NCI-H2196 treated with DMSO at 0.1 percent for 48 hours (cell line): Measurements from ENCODE around the gene ZNF622.

Experiments
- DNase-seq: peaks from one replicate; lab custom pipeline; 2025; ENCODE audit not compliant: unreplicated experiment; lab: John Stamatoyannopoulos, UW

The ZNF622 gene

GRCh38 chr5:16465544-16466432, at the start of gene ZNF622:
TSS of gene ZNF622 (minus strand) at chr5:16465800. CDS start at chr5:16465665, 135 bp downstream.
- peak; percentile 65 for DNase-seq

GRCh38 chr5:16510098-16510497, 44.5 kb upstream of the ZNF622 start:
- no peak for DNase-seq

- no peak for DNase-seq
Observed at GRCh38 chr5:16508730-16509531, 43.3 kb upstream of the ZNF622 start.

- no peak for DNase-seq
Observed at GRCh38 chr5:16507716-16508115, 42.1 kb upstream of the ZNF622 start.

GRCh38 chr5:16505904-16506303, 40.3 kb upstream of the ZNF622 start:
- DNase-seq = no peak

- no peak for DNase-seq
Observed at GRCh38 chr5:16505140-16505891, 39.7 kb upstream of the ZNF622 start.

- no peak for DNase-seq
Observed at GRCh38 chr5:16504571-16504970, 39.0 kb upstream of the ZNF622 start.

- DNase-seq = no peak
Observed at GRCh38 chr5:16502866-16503265, 37.3 kb upstream of the ZNF622 start.

- DNase-seq = no peak
Observed at GRCh38 chr5:16500024-16500423, 34.4 kb upstream of the ZNF622 start.

- no peak for DNase-seq
Observed at GRCh38 chr5:16497546-16497945, 31.9 kb upstream of the ZNF622 start.

GRCh38 chr5:16493261-16493660, 27.7 kb upstream of the ZNF622 start:
- DNase-seq = no peak

GRCh38 chr5:16492398-16493140, 27.0 kb upstream of the ZNF622 start:
- DNase-seq = no peak

GRCh38 chr5:16490911-16491310, 25.3 kb upstream of the ZNF622 start:
- no peak for DNase-seq

- DNase-seq = no peak
Observed at GRCh38 chr5:16489322-16489791, 23.8 kb upstream of the ZNF622 start.

GRCh38 chr5:16487456-16487855, 21.9 kb upstream of the ZNF622 start:
- DNase-seq = no peak

- no peak for DNase-seq
Observed at GRCh38 chr5:16486711-16487111, 21.1 kb upstream of the ZNF622 start.

GRCh38 chr5:16485656-16486055, 20.1 kb upstream of the ZNF622 start:
- DNase-seq = no peak

GRCh38 chr5:16484081-16484480, 18.5 kb upstream of the ZNF622 start:
- DNase-seq = no peak

- DNase-seq = no peak
Observed at GRCh38 chr5:16483361-16483760, 17.8 kb upstream of the ZNF622 start.

- no peak for DNase-seq
Observed at GRCh38 chr5:16482891-16483290, 17.3 kb upstream of the ZNF622 start.
